Kidney (tissue), 14 donors: ENCODE results near the gene FLOT2. TPM values are rescaled to one million over a fixed set of nuclear protein-coding genes. Genes with fewer than 3 reads are reported as not detected.
A peak's percentile ranks its signal among the peaks of the same experiment; 100 is the strongest.

Source experiments
- DNase-seq, 5 donors: peaks; one replicate each; pipeline ENCODE4 v3.0.0-alpha.2; 2013 to 2020
- FAIRE-seq: peaks from 2 replicates; lab custom pipeline; 2012; peaks lifted over from hg19 to GRCh38; lab: Jason Lieb, UNC
- H3K27ac ChIP-seq, 2 donors: one replicate each; pipeline ENCODE4 v1.7.0; 2013; ENCODE audit warnings: low read depth in 2 of 2, low read length in 2 of 2, inconsistent platforms in 1 of 2
- H3K27me3 ChIP-seq: one replicate; pipeline ENCODE4 v1.7.1; 2013; ENCODE audit warnings: low read length, inconsistent platforms; ENCODE audit not compliant: control insufficient read depth, insufficient read depth
- H3K36me3 ChIP-seq, 3 donors: one replicate each; pipeline versions ENCODE4 v1.7.0 to v1.7.1; 2013; ENCODE audit warnings: low read length in 3 of 3, control low read depth in 1 of 3, inconsistent platforms in 1 of 3; ENCODE audit not compliant: insufficient read depth in 3 of 3, control insufficient read depth in 2 of 3
- H3K4me1 ChIP-seq, 3 donors: one replicate each; pipeline versions ENCODE4 v1.7.0 to v1.7.1; 2013; ENCODE audit warnings: low read length in 3 of 3, inconsistent platforms in 1 of 3, low read depth in 1 of 3; ENCODE audit not compliant: control insufficient read depth in 2 of 3, insufficient read depth in 2 of 3
- H3K4me3 ChIP-seq, 3 donors: one replicate each; pipeline versions ENCODE4 v1.7.0 to v1.8.1; 2013; ENCODE audit warnings: low read length in 3 of 3, control low read depth in 1 of 3, inconsistent platforms in 1 of 3
- H3K9ac ChIP-seq, 3 donors: one replicate each; pipeline versions ENCODE4 v1.7.0 to v1.7.1; 2013; ENCODE audit warnings: low read length in 3 of 3, control low read depth in 1 of 3, inconsistent platforms in 1 of 3
- H3K9me3 ChIP-seq, 3 donors: one replicate each; pipeline versions ENCODE4 v1.7.0 to v1.7.1; 2013; ENCODE audit warnings: low read length in 3 of 3, control low read depth in 1 of 3, inconsistent platforms in 1 of 3; ENCODE audit not compliant: control insufficient read depth in 2 of 3, insufficient read depth in 1 of 3
- CTCF ChIP-seq: IDR thresholded peaks from 3 replicates; pipeline ENCODE4 v1.5.1; 2012; ENCODE audit warnings: mild to moderate bottlenecking, moderate library complexity, borderline replicate concordance; ENCODE audit not compliant: insufficient read depth; ENCODE audit errors: extremely low read depth
- intact Hi-C: fragments of 100-400 bp; cut with DNase I; formaldehyde crosslinking; loops from one replicate; pipeline ENCODE4 v1.11.1; 2022
- polyA plus RNA-seq: library from polyadenylated mRNA; stranded (reverse); fragments of 350-450 nt; fragmentation: Illumina TruSeq; extraction: RNeasy Lipid Tissue Mini Kit (QIAGEN cat#74804); gene quantifications from one replicate; pipeline ENCODE4 v1.2.3, GENCODE V29; 2014; ENCODE audit warnings: low read depth, low replicate concordance; ENCODE audit not compliant: insufficient read depth
- total RNA-seq: library from RNA; stranded (reverse); fragmentation: NEBNext Ultra II Directional; extraction: Animal tissue kit (Norgen Biotek cat#: 25700); gene quantifications from one replicate; pipeline ENCODE4 v1.2.1, GENCODE V29; 2021
- donor health status: control.
- donor health status: control.
- donor health status: control.
- donor health status: control.
- donor health status: control.
- donor health status: DM: yes; HTN: yes; CAD: no.
- donor health status: Normal renal cell carcinoma (clear cell type).

Gene FLOT2
- total and polyA plus RNA-seq, 2 donors from 2014 or later: 200 to 260 TPM

GRCh38 chr17:28885951-28886350 is 11.6 kb downstream of the FLOT2 start:
- H3K9me3 ChIP-seq: no peaks in the 10 kb centered on the region
- H3K9ac ChIP-seq: no peak overlapping the region
- peaks cover 0 to 3% (median 0%) of the 10 kb centered on the region in 3 donors for H3K4me1 ChIP-seq
- no peak for DNase-seq
- TF ChIP-seq CTCF: no peak
- peaks cover 0 to 38% (median 19%) of the 10 kb centered on the region in 3 donors for H3K36me3 ChIP-seq
- H3K27me3 ChIP-seq: no peaks in the 10 kb centered on the region
- no peak overlapping the region for H3K27ac ChIP-seq
- no peak for FAIRE-seq
- intact Hi-C loops: no loop called here
- H3K4me3 ChIP-seq: no peak overlapping the region

- intact Hi-C loops: no loop called here
- peaks cover 0 to 44% (median 25%) of the 10 kb centered on the region in 3 donors for H3K36me3 ChIP-seq
- H3K9ac ChIP-seq: no peak overlapping the region
- no peak for DNase-seq
- no peaks in the 10 kb centered on the region for H3K9me3 ChIP-seq
- no peak overlapping the region for H3K27ac ChIP-seq
- FAIRE-seq: no peak
- peaks cover 0 to 3% (median 0%) of the 10 kb centered on the region in 3 donors for H3K4me1 ChIP-seq
- no peak overlapping the region for H3K4me3 ChIP-seq
- H3K27me3 ChIP-seq: no peaks in the 10 kb centered on the region
- no peak for TF ChIP-seq CTCF
Observed at GRCh38 chr17:28885363-28885762, 12.2 kb downstream of the FLOT2 start.

DNA sequence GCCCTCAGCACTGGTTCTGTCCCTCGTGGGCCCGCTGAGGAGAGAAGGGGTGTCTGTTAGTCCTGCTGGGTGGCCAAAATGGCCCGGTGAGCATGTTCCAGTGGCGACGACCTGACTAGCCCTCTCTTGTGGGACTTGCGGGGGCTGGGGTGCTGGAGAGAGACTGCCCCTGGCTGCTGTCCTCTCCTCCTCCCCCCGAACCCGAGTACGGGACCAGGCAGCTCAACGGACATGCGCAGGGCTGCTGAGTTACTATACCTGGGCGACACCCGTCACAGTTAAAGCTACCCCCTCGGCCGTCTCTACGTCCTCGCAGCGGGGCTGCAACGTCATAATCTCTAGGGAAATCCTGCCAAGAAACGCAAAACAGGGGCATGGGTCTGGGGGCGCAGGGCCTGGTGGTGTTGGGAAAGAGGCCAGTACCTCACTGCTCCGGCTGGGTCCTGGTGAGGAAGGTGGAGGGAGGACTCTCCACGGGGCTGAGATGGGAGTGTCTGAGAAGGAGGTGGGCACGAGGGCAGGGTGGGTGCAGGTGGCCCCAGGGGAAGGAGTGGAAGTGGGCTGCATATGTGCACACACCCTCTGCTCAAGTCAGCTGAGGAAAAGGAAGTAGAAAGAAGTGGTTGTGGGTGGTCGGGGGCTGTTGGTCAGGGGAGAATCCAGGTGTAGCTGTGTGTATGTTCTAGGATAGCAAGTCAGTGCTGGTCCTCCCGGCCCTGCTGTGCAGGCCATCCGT is 13.4 kb downstream of the FLOT2 start:
- DNase-seq (peak in 1 of 5 donors; percentile 73), FAIRE-seq (no peak)
- H3K4me3 ChIP-seq: no peak overlapping the region
- TF ChIP-seq CTCF: no peak
- no peaks in the 10 kb centered on the region for H3K9me3 ChIP-seq
- no peaks in the 10 kb centered on the region for H3K4me1 ChIP-seq
- H3K27me3 ChIP-seq: no peaks in the 10 kb centered on the region
- H3K27ac ChIP-seq: no peak overlapping the region
- intact Hi-C loops: no loop called here
- H3K9ac ChIP-seq: no peak overlapping the region
- peaks cover 0 to 51% (median 33%) of the 10 kb centered on the region in 3 donors for H3K36me3 ChIP-seq
